B cell (primary cell): ENCODE data around the gene VNN1. TPM values are rescaled to one million over a fixed set of nuclear protein-coding genes. Genes with fewer than 3 reads are reported as not detected.

Experiments
- ATAC-seq: fragments of 200-7000 bp; cut with Tn5 transposase; one replicate; pipeline ENCODE4 v1.10.0; 2021; ENCODE audit warnings: low read depth, mild to moderate bottlenecking, moderate number of reproducible peaks, moderate library complexity
- CTCF ChIA-PET: fragments of 350-600 bp; sonication (Branson Sonifier 250); formaldehyde crosslinking; loops from one replicate; lab custom pipeline; 2021; ENCODE audit warnings: antibody characterized with exemption, inconsistent platforms; lab: Charles Lee
- POLR2A ChIA-PET: fragments of 350-600 bp; sonication (Branson Sonifier 250); formaldehyde crosslinking; loops from one replicate; lab custom pipeline; 2021; ENCODE audit warnings: antibody characterized with exemption; lab: Charles Lee
- DNase-seq: peaks from one replicate; pipeline ENCODE4 v3.0.0; 2013
- H2AFZ ChIP-seq: 2 replicates; pipeline ENCODE4 v1.6.1; 2012; ENCODE audit warnings: mild to moderate bottlenecking, low read depth, low read length; ENCODE audit not compliant: insufficient read depth, poor library complexity, severe bottlenecking
- H3K27ac ChIP-seq, 2 donors: 1 replicate in 1 of 2; 2 replicates in 1 of 2; pipeline ENCODE4 v1.5.1; 2012 to 2013; ENCODE audit warnings: low read length in 2 of 2, mild to moderate bottlenecking in 2 of 2, moderate library complexity in 1 of 2
- H3K27me3 ChIP-seq, 4 experiments: fragments of 200-600 bp in 1 of 4; sonication (generic) in 1 of 4; replicated peaks in 1 of 4; 1 replicate in 2 of 4; 2 replicates in 2 of 4; pipeline versions ENCODE4 v1.6.1 to v1.7.0; 2013 to 2016; ENCODE audit warnings: low read length in 3 of 4, mild to moderate bottlenecking in 2 of 4, mixed read lengths in 1 of 4, moderate library complexity in 1 of 4; ENCODE audit not compliant: insufficient read depth in 4 of 4, control insufficient read depth in 3 of 4; ENCODE audit errors: control extremely low read depth in 1 of 4
- H3K36me3 ChIP-seq, 2 experiments: replicated peaks in 1 of 2; 1 replicate in 1 of 2; 2 replicates in 1 of 2; pipeline versions ENCODE4 v1.6.1 to v1.7.1; 2013; ENCODE audit warnings: low read length in 1 of 2; ENCODE audit not compliant: insufficient read depth in 2 of 2, control insufficient read depth in 1 of 2; ENCODE audit errors: control extremely low read depth in 1 of 2, extremely low read depth in 1 of 2
- H3K4me1 ChIP-seq, 2 donors: fragments of 200-600 bp in 1 of 2; sonication (generic) in 1 of 2; 1 replicate in 1 of 2; 2 replicates in 1 of 2; pipeline versions ENCODE4 v1.5.1 to v1.6.1; 2013 to 2017; ENCODE audit warnings: low read length in 2 of 2; ENCODE audit not compliant: control insufficient read depth in 2 of 2, insufficient read depth in 2 of 2
- H3K4me2 ChIP-seq: replicated peaks from 2 replicates; pipeline ENCODE3; 2012; ENCODE audit warnings: mild to moderate bottlenecking, low read depth, low read length; ENCODE audit not compliant: poor library complexity, severe bottlenecking
- H3K4me3 ChIP-seq, 5 experiments: fragments of 200-600 bp in 1 of 5; sonication (generic) in 1 of 5; 1 replicate in 3 of 5; 2 replicates in 2 of 5; pipeline versions ENCODE4 v1.5.1 to v1.7.0; 2011 to 2016; ENCODE audit warnings: low read length in 4 of 5, mild to moderate bottlenecking in 4 of 5, low read depth in 2 of 5, control low read depth in 1 of 5, moderate library complexity in 1 of 5; ENCODE audit not compliant: insufficient read depth in 1 of 5; ENCODE audit errors: control extremely low read depth in 1 of 5, extremely low read depth in 1 of 5
- H3K79me2 ChIP-seq: fragments of 200-600 bp; sonication (generic); one replicate; pipeline ENCODE4 v1.6.0; 2016; ENCODE audit warnings: low read length; ENCODE audit not compliant: control insufficient read depth, insufficient read depth
- H3K9ac ChIP-seq: fragments of 200-600 bp; sonication (generic); 2 replicates; pipeline ENCODE4 v1.6.1; 2017; ENCODE audit warnings: mild to moderate bottlenecking, low read length, moderate library complexity
- H3K9me3 ChIP-seq, 3 donors: one replicate each; pipeline versions ENCODE4 v1.6.1 to v1.7.1; 2013; ENCODE audit warnings: low read length in 2 of 3; ENCODE audit not compliant: control insufficient read depth in 2 of 3, insufficient read depth in 1 of 3; ENCODE audit errors: control extremely low read depth in 1 of 3
- H4K20me1 ChIP-seq: 2 replicates; pipeline ENCODE4 v1.6.0; 2012; ENCODE audit warnings: mild to moderate bottlenecking, low read length; ENCODE audit not compliant: insufficient read depth, control insufficient read depth, poor library complexity, severe bottlenecking
- H3K27ac Mint-ChIP-seq: one replicate; pipeline ENCODE4 v1.8.0; 2021; ENCODE audit warnings: mixed read lengths
- H3K27me3 Mint-ChIP-seq: one replicate; pipeline ENCODE4 v1.8.0; 2021; ENCODE audit warnings: mixed read lengths
- H3K4me1 Mint-ChIP-seq: one replicate; pipeline ENCODE4 v1.8.0; 2021; ENCODE audit warnings: mixed read lengths
- H3K4me3 Mint-ChIP-seq: one replicate; pipeline ENCODE4 v1.8.0; 2021; ENCODE audit warnings: mixed read lengths
- H3K9me3 Mint-ChIP-seq: one replicate; pipeline ENCODE4 v1.8.0; 2022; ENCODE audit warnings: mixed read lengths; ENCODE audit not compliant: insufficient read depth
- CTCF ChIP-seq: fragments of 200-600 bp; IDR thresholded peaks from one replicate; pipeline ENCODE4 v1.8.0; 2022; ENCODE audit warnings: antibody characterized with exemption, mild to moderate bottlenecking
- EZH2 ChIP-seq: IDR thresholded peaks from 2 replicates; pipeline ENCODE4 v1.6.1; 2012; ENCODE audit warnings: borderline replicate concordance, low read depth, mild to moderate bottlenecking, moderate library complexity, low read length; ENCODE audit not compliant: insufficient read depth, poor library complexity, severe bottlenecking
- WGBS: methylation state at CpG from one replicate; pipeline ENCODE4 v1.1.5; 2013; ENCODE audit warnings: missing lambda C conversion rate; ENCODE audit not compliant: insufficient coverage; 5-methylcytosine and 5-hydroxymethylcytosine counted together
- intact Hi-C: fragments of 100-400 bp; cut with micrococcal nuclease; formaldehyde crosslinking; loops from one replicate; pipeline ENCODE4 v1.10.0; 2022
- polyA plus RNA-seq: library from polyadenylated mRNA; depleted of rRNA; stranded (reverse); fragments of >200 nt; gene quantifications from 2 replicates; pipeline ENCODE4 v1.2.3, GENCODE V29; 2012
- total RNA-seq, 2 donors: library from RNA; stranded (reverse); fragments of 120-200 nt in 1 of 2; gene quantifications; 1 replicate in 1 of 2; 2 replicates in 1 of 2; pipeline versions ENCODE4 v1.2.3 to v1.2.4, GENCODE V29; 2013 to 2022

Gene VNN1
- total and polyA plus RNA-seq, 2 donors (not counting 1 experiment from before 2014, with no cell fraction given), result 0.04 TPM; not detected in 1

- H3K4me1 ChIP-seq, result peaks cover 4 to 5% of the 10 kb centered on the region in 2 donors
- no peaks in the 10 kb centered on the region for H3K79me2 ChIP-seq
- peak overlapping the region; percentile 64 for H2AFZ ChIP-seq
- ChIA-PET CTCF (interaction anchor here (0.6 to 8.8 kb wide), 38 partner anchors 10 to 1254 kb away, joined by 3 to 144 read pairs (median 4); partner anchors contain the start of genes SLC18B1 and TAAR1), POLR2A (interaction anchor here (0.7 kb wide), 1 partner anchor 128 kb away, joined by 7 read pairs; no protein-coding TSS in a partner anchor)
- no peak overlapping the region for H3K4me3 ChIP-seq
- H4K20me1 ChIP-seq, result no peaks in the 10 kb centered on the region
- ATAC-seq, result peak; percentile 60
- no peak overlapping the region for H3K27ac ChIP-seq
- peak overlapping the region; percentile 49 for H3K4me2 ChIP-seq
- no peaks in the 10 kb centered on the region for H3K27me3 ChIP-seq
- H3K9me3 ChIP-seq, result no peaks in the 10 kb centered on the region
- peak overlapping the region; percentile 44 for H3K4me3 Mint-ChIP-seq
- TF ChIP-seq CTCF, result peak; percentile 79
- no peak for TF ChIP-seq EZH2
- H3K9me3 Mint-ChIP-seq, result no peaks in the 10 kb centered on the region
- peak overlapping the region; percentile 0 for H3K27ac Mint-ChIP-seq
- peak; percentile 61 for DNase-seq
- H3K36me3 ChIP-seq, result no peaks in the 10 kb centered on the region
- no peak overlapping the region for H3K9ac ChIP-seq
- H3K27me3 Mint-ChIP-seq, result no peaks in the 10 kb centered on the region
- peaks cover 6% of the 10 kb centered on the region for H3K4me1 Mint-ChIP-seq
- 0% methylated on average over 2 of the region's 4 CpGs for WGBS
- intact Hi-C loops, result loop anchor here (1.0 to 10.0 kb wide), 7 partner anchors 99 to 1245 kb away; partner anchors contain the start of gene RPS12
Measured at GRCh38 chr6:132669690-132670291, 44.1 kb downstream of the VNN1 start.

GRCh38 chr6:132666118-132666517 lies 47.7 kb downstream of the VNN1 start:
- Histone ChIP-seq H3K9ac (no peak overlapping the region), H3K27ac (no peak overlapping the region), H3K4me2 (no peak overlapping the region), H3K4me1 (peaks cover 4 to 5% of the 10 kb centered on the region in 2 donors), H3K9me3 (no peaks in the 10 kb centered on the region), H3K4me3 (no peak overlapping the region), H3K36me3 (no peaks in the 10 kb centered on the region), H4K20me1 (no peaks in the 10 kb centered on the region), H3K79me2 (no peaks in the 10 kb centered on the region), H3K27me3 (no peaks in the 10 kb centered on the region), H2AFZ (no peak overlapping the region)
- CTCF ChIA-PET, result interaction anchor here (0.9 to 8.8 kb wide), 4 partner anchors 64 to 386 kb away, joined by 3 to 144 read pairs (median 6); partner anchors contain the start of gene SLC18B1
- H3K9me3 Mint-ChIP-seq, result no peaks in the 10 kb centered on the region
- 97% methylated on average over 3 of the region's 4 CpGs for WGBS
- no peak overlapping the region for H3K27ac Mint-ChIP-seq
- no peak for DNase-seq
- POLR2A ChIA-PET, result no interaction called here
- no peaks in the 10 kb centered on the region for H3K27me3 Mint-ChIP-seq
- intact Hi-C loops, result loop anchor here (5.0 to 10.0 kb wide), 3 partner anchors 146 to 1249 kb away; partner anchors contain the start of gene RPS12
- peaks cover 6% of the 10 kb centered on the region for H3K4me1 Mint-ChIP-seq
- no peak overlapping the region for H3K4me3 Mint-ChIP-seq
- TF ChIP-seq CTCF, result no peak
- TF ChIP-seq EZH2, result no peak
- ATAC-seq, result no peak
